NCI-H748 (cell line): ENCODE data around the gene SRGN.
"Not testable (repeated sequence)": the region's sequence is repeated elsewhere in the genome, so short reads cannot be mapped to it uniquely, and the experiment has no call there.

ENCODE experiments used
- DNase-seq: peaks from one replicate; lab custom pipeline; 2025; ENCODE audit not compliant: unreplicated experiment; lab: John Stamatoyannopoulos, UW

SRGN gene, protein sequence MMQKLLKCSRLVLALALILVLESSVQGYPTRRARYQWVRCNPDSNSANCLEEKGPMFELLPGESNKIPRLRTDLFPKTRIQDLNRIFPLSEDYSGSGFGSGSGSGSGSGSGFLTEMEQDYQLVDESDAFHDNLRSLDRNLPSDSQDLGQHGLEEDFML

DNA sequence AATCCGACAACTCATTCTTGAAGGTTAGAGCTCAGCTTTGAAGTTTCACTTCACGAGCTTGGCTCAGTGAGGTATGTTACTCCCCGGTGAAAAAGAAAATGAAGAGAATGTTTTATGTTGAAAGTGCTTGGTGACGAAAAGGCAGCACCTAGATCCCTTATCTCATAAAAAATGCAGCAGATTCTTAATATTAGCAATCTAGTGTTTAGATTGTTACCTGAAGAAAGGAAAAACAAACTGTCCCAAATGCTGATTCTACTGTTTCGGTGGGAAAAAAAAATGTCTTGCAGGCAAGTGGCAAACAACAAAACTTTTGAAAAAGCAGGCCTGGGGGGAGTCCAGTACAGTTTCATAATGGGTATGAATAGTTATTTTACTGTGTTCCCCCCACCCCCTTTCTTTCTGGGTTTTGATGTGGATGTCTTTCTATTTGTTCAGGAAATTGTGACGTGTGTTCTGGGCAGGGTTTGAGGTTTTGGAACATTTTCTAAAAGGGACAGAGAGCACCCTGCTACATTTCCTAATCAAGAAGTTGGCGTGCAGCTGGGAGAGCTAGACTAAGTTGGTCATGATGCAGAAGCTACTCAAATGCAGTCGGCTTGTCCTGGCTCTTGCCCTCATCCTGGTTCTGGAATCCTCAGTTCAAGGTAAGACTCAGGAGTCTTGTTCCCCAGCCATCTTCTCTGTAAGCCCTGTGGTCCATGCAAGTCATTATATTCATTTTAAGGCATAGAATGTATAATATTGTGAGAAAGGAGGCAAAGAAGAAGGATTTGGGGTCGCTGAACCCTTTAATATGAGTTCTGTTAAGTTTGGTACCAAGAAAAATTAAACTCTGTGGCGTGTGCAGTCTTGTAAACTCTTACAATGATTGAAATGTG, at the start of gene SRGN:
Gene SRGN (plus strand): TSS at position 514 of the 881 bp plus-strand sequence. CDS start 55 bp downstream, at position 569.
- DNase-seq: no peak

DNA sequence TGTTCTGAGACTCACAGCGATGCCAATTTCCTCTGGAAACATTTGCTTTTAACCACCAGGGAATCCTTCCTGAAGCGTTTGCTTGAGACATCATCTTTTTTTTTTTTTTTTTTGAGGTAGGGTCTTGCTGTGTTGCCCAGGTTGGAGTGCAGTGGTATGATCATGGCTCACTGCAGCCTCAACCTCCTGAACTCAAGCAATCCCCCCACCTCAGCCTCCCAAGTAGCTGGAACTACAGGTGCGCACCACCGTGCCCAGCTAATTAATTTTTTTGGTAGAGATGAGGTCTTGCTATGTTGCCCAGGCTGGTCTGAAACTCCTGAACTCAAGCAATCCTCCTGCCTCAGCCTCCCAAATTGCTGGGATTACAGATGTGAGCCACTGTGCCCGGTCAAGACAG, 47.0 kb upstream of the SRGN start:
- not testable (repeated sequence) for DNase-seq

DNA sequence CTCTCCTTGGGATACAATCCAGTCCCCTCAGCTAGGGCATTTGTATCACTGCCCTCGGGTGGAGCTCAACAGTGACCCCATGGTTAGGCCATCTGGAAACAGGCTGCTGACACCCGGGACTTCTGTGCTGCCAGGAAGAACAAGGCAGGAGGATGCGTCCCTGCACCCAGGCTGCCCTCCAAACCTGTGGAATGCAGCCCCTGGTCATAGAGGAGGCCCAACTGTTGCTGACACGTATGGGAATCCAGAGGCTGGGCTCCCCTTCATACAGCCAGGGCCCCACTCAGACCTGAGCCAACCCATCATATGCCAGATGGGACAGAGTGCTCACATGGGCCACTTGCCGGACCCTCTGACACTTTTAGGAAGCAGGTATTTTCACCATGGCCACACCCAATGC, 45.5 kb upstream of the SRGN start:
- DNase-seq: no peak

DNA sequence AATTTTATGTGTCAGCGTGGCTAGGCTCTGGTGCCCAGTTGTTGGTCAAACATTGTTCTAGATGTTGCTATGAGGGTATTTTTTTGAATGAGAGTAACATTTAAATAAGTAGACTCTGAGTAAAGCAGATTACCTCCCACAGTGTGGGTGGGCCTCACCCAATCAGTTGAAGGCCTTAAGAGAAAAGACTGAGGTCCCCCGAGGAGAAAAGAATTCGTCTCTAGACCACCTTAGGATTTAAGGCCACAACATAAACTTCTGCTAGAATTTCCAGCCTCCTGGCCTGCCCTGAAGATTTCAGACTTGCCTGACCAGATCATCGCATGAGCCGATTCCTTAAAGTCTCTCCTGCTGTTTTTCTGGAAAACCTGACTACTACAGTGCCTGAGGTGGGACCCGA, 45.1 kb upstream of the SRGN start:
- no peak for DNase-seq

DNA sequence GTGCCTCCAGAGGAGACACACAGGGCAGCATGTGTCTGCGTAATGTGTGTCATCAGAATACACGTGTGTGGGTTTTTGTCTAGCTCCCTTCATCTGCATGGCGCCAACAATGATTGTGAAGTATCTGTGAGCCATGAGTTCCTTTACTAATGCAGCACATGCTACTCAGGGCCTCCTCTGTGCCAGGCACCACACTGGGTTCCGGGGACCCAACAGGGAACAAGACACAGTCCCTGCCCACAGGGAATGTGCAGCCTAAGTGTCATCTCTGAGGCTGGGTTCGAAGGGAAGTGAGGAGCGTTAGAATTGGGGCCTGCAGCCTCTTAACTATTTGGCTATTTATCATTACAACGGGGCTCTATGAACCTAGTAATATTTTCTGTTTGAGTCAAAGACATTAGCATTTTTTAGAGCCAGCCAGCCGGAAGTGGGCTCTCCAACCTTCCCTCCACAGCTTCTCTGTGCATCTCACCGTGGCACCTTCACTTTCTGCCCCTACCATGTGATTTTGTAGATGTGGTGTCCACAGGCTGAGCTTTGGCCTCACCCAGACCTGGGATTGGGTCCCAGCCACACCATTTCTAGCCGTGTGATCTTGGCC, 43.9 kb upstream of the SRGN start:
- DNase-seq: no peak

DNA sequence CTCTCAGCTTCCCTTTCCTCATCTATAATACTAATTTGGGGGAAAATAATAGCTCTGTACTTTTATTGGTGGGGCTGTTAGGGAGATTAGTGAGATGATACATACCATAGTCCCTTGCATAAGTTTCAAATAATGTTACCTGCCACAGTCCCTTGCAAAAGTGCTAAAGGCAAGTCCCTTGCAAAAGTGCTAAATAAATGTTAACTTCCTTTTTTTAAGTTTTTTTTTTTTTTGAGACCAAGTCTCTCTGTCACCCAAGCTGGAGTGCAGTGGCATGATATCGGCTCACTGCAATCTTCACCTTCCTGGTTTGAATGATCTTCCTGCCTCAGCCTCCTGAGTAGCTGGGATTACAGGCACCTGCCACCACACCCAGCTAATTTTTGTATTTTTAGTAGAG, 43.4 kb upstream of the SRGN start:
- DNase-seq: no peak

DNA sequence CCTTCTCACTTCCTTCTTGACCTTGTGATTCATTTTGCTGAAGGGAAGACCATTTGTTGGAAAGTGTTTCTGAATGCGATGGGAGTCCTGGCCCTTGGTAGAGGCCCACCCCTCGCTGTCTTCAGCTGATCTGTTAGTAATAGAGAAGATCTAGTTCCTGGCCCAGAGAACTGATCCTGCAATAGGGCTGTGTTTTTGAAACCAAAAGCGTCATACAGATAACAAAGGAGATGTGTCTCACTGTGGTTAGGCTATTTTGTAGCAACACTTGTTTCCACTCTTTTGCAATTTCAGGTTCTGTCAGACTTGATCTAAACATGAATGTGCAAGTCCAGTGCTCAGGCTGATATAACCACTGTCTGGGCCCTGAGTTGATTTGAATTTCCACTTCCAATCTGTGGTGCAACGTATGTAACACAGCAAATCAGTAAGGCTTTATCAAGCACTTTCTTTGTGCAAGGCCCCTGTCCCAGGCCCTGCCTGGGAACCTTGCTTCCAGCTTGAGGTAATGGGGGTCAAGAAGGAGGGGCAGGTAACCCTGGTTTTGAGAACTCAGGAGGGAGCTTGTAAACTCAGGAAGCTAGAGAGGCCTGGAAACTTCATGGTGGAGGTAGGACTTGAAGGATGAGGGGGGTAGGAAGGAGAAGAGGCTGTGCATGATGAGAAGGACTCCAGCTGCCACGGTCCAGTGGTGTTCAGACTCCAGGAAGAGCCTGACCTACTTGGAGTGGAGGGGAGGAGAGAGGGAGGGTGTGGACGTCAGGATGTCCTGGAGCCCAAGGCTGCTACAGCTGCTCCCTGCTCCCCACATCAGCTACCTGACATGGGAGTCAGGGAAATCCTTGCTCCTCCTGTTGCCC, 42.2 kb upstream of the SRGN start:
- no peak for DNase-seq

DNA sequence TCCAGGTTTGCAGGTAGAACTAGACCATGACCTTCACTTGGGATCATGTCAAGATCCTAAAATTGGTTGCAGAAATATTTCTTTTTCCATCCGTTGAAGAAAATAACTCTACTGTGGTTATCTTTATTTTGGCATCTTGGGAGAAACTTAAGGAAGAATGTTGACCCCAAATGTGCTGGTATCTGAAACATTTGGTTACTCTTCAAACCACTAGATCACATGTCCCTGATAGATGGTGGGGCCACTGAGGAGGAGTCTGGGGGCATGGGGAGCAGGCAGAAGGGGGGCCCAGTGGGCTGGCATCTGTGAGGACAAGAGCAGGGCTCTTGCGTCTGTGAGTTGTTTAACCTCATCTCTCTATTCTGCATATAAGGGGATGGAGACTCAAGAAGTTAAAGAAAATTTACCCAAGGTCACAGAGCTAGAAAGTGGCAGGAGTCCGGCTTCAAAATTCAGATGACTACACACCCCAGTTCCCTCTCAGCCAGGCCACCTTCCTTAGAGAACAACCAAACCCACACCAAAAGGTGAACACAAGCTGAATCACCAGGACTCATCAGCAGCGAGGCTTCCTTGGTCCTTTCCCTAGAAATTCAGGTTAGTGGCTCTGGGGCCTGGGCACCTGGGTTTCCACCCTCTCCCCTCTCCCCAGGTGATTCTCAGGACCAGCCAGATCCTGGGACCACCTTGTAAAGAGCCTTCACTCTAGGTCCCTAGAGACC, 40.6 kb upstream of the SRGN start:
- DNase-seq: no peak

DNA sequence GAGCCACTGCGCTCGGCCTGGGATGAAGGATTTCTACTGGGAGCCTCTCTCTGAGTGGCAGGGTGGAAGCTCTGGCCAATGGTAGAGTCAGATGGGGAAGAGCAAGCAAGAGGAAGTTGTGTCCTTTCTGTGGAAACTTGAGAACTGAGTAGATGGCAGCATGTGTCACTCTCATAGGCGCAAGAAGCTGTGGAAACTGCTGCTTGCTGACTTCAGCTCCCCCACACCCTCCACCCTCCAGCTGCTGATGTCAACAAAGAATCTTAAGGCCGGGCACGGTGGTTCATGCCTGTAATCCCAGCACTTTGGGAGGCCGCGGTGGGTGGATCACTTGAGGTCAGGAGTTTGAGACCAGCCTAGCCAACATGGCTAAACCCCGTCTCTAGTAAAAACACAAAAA, 39.8 kb upstream of the SRGN start:
- DNase-seq: no peak

DNA sequence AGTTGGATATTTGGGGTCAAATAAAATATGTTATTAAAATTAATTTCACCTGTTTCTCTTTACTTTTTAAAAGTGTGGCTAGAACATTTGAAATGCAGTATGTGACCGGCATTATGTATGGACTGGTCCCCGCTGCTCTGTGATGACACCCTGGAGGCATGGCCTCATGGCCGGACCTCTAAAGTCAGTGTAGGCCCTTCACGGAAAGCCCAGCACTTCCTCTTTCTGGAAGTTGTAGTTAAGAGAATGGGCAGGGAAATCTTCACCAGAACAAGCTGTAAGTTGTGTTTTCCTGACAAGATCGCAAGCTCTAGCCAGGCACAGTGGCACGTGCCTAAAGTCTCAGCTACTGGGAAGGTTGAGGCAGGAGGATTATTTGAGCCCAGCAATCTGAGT, 38.3 kb upstream of the SRGN start:
- DNase-seq: no peak

DNA sequence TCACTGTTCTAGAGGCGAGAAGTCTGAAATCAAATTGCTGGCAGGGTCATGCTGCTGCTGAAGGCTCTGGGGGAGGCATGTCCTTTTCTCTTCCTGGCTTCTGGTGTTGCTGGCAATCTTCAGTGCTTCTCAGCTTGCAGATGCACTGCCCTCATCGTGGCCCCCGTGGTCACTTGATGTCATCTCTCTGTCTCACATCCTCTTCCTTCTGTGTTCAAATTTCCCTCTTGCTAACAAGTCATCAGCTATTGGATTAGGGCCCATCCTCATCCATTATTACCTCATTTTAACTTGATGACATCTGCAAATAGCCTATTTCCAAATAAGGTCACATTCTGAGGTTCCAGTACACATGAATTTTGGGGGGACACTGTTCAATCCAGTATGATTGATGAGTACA, 36.6 kb upstream of the SRGN start:
- DNase-seq: no peak

DNA sequence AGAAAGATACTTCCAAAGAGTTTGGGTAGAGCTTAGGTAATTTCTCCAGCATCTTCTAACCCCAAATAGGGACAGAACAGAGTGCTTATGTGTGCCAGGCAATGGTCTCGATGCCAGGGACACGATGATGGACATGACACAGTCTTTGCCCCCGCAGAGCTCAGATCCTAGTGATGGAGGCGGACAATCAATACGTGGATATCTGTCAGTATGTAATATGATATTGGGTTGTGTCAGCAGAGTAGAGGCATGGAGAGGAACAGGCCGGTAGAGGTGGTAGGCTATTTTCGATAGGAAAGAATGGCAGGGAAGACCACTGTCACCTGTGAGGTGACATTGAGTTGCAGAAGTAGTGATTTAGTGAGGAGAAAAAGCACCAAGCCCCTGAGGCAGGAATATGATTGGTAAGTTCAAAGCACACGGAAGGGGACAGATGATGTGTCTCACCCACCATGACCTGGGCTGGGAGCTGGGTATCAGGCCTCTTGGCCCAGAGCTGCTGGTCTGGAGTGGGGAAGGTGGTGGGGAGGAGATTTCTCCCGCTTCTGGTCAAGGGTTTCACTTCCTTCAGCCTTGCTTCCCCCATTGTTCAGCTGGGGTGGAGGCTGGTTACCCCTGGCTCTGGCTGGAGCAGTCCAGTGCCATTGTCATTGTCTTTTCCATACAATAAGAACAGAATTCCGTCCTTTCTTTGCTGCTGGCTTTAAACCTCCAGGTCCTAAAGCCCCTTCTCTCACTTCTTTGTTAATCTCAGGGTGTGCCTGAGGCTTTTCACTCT, 36.0 kb upstream of the SRGN start:
- DNase-seq: no peak

DNA sequence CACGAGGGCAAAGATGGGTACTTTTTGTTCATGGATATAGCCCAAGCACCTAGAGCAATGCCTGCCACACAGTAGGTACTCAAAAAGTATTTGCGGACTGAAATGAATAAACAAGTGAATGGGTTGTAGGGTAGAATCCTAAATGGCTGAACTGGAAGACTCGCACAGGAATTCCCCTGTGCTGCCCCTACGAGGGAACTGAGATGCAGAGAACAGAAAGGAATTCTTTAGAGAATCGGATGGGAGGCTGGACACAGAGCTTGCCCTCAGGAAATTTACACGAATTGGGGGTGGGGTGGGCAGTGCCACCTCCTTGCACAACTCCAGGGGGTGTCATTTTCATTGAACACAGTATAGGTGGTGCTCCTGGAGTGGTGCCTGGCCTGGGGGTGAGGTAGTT, 35.2 kb upstream of the SRGN start:
- no peak for DNase-seq

DNA sequence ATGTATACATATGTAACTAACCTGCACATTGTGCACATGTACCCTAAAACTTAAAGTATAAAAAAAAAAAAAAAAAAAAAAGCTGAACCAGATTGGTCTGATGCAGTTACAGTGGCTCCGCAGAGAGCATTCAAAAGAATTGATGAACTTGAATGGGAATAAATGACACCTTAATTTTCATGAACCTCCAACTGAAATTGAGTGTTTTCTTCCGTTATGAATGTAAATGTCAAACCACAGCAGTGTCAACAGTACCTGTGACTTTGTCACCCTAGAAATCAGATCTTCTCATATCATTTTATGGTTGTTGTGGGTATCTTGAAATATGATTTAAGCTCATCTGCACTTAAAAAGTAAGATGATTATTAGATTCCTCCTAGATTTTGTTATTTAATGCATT, 32.7 kb upstream of the SRGN start:
- DNase-seq: no peak

DNA sequence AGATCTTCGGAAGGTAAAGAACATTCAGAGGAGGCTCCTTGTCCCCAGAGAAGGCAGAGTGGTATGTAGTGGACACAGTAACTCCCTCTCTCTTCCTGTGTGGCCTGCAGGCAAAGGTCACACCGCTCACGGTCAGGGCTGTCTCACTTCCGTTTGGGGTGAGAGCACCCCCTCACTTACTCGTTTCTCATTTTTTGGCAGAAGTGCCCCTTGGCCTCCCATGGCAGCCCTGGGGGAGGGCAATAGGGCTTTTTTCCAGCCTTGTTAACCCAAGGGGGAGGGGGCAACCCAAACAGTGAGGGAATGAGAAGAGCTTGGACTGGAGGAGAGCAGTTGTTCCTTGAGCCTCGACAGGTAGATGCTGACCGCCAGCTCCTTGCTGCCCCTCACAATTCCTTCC, 31.8 kb upstream of the SRGN start:
- no peak for DNase-seq

DNA sequence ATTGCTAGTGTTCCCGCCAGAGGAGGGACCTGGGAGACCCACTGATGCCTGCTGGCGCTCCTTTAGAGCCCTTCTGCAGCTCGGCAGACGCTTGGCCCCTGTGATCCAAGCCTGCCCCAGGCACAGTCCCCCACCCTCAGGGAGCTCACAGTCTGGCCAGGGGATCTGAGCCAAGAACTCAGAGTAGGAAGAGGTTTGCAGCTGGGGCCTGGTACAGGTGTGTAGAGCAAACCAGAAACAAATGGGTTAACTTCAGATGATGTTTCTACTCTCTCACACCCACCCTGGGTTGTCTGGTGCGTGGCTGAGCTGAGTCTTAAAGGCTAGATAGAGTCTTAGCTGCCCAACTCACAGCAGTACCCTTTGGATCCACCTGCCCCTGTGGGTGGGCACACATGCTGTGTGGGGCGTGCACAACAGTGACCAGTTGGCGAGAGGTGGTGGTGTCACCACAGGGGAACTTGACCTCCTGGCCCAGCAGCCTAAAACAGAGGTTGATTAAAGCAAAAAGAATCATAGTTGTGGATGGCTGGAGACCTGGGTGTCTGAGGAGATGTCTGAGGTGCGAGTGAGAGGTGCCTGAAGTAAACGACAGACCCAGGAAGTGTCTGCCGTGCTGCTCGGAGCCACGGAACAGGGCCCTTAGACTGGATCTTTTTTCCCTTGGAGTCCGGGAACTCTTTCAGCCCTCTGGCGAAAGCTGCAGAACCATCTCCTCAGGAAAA, 31.2 kb upstream of the SRGN start:
- DNase-seq: no peak

DNA sequence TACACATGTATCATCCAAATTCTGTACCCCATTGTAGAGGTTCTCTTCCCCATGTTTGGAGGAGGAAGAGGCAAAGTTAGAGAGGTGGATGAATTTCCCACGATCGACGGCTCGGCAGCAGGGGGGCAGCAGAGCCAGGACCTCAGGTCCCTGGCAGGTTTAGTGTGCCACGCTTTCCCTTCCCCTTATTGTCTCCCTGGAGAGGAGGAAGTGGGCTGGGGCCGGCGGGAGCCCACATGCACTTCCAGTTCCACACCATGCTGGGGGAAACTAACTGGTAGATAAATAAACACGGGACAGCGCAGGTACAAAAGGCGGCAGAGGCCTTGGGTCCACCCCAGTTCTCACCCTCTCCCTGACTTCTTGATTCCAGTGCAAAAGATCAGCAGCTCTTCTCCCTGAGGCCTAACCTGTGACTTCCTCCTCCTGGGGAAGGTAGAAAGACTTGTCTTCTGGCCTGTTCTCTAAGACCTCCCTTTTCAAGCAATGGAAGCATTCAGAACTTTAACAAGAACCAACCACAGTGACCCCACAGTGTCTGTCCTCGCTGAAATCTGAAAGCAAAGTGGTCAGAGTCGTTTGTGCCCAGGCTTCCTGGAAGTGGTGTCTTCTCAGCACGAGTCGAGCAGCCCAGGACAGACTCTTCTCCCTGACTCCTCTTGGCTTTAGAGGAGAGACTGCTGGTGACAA, 30.5 kb upstream of the SRGN start:
- DNase-seq: no peak

DNA sequence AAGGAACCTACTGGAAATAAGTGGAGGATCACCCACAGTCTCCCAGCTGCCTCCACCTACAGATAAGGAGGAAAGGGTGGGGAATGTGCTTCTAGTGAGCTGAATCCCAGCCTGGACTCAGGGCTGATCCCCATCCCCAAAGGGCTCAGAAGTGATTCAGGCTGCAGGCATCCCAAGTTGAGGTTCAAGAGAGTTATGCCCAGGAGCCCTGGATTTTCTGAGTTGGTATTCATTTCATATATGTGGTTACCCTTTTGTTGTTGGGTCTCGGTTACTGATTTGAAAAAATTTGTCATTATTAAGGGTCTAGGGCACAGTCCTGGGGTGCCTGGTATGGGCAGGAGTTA, 30.0 kb upstream of the SRGN start:
- no peak for DNase-seq
